Caco-2 (cell line): Measurements from ENCODE around the gene PRRG4. TPM values are rescaled to one million over a fixed set of nuclear protein-coding genes. Genes with fewer than 3 reads are reported as not detected.

Experiments used
- BruUV-seq: library from RNA; stranded (reverse); fragments of 400-500 nt; replicated peaks from 2 replicates; lab custom pipeline; 2021; lab: Mats Ljungman, UMichigan
- CTCF ChIA-PET: fragments of 300-600 bp; sonication (Branson Sonifier 250); formaldehyde crosslinking; loops from one replicate; lab custom pipeline; 2022; ENCODE audit warnings: antibody characterized with exemption; lab: Charles Lee
- POLR2A ChIA-PET: fragments of 300-600 bp; sonication (Branson Sonifier 250); formaldehyde crosslinking; loops from one replicate; lab custom pipeline; 2022; ENCODE audit warnings: antibody characterized with exemption; lab: Charles Lee
- DNase-seq, 2 experiments: peaks; one replicate each; pipeline versions ENCODE4 v3.0.0 to v3.0.0-alpha.2; 2020 to 2022
- H3K27me3 ChIP-seq: replicated peaks from 2 replicates; pipeline ENCODE4 v1.6.0; 2011; ENCODE audit warnings: low read length; ENCODE audit not compliant: control insufficient read depth, insufficient read depth
- H3K36me3 ChIP-seq: 2 replicates; pipeline ENCODE4 v1.5.1; 2011; ENCODE audit warnings: low read length; ENCODE audit not compliant: control insufficient read depth, insufficient read depth
- H3K4me1 ChIP-seq: fragments of 250-450 bp; sonication (Bioruptor Pico); 2 replicates; pipeline ENCODE4 v1.5.1; 2020; ENCODE audit warnings: mild to moderate bottlenecking
- H3K4me3 ChIP-seq: 2 replicates; pipeline ENCODE4 v1.5.1; 2011; ENCODE audit warnings: low read depth, mild to moderate bottlenecking, control low read depth, low read length
- H3K9me3 ChIP-seq: fragments of 250-450 bp; sonication (Bioruptor Pico); 2 replicates; pipeline ENCODE4 v1.5.1; 2020; ENCODE audit warnings: mild to moderate bottlenecking, moderate library complexity
- H3K27ac Mint-ChIP-seq: one replicate; pipeline ENCODE4 v1.8.0; 2022; ENCODE audit warnings: mixed read lengths; ENCODE audit not compliant: unreplicated experiment
- H3K27me3 Mint-ChIP-seq: one replicate; pipeline ENCODE4 v1.8.0; 2022; ENCODE audit warnings: mixed read lengths; ENCODE audit not compliant: insufficient read depth, unreplicated experiment
- H3K36me3 Mint-ChIP-seq: one replicate; pipeline ENCODE4 v1.8.0; 2022; ENCODE audit warnings: mild to moderate bottlenecking, mixed read lengths; ENCODE audit not compliant: insufficient read depth, unreplicated experiment
- H3K4me1 Mint-ChIP-seq: one replicate; pipeline ENCODE4 v1.8.0; 2022; ENCODE audit warnings: low read depth, mixed read lengths; ENCODE audit not compliant: unreplicated experiment
- H3K4me3 Mint-ChIP-seq: one replicate; pipeline ENCODE4 v1.8.0; 2022; ENCODE audit warnings: mild to moderate bottlenecking, moderate library complexity, mixed read lengths; ENCODE audit not compliant: unreplicated experiment
- H3K9me3 Mint-ChIP-seq: one replicate; pipeline ENCODE4 v1.8.0; 2022; ENCODE audit warnings: mixed read lengths; ENCODE audit not compliant: unreplicated experiment
- intact Hi-C: fragments of 100-400 bp; cut with micrococcal nuclease; formaldehyde crosslinking; loops from one replicate; pipeline ENCODE4 v1.10.0; 2022; ENCODE audit not compliant: unreplicated experiment
- total RNA-seq: library from RNA; stranded (reverse); gene quantifications from 2 replicates; pipeline ENCODE4 v1.2.3, GENCODE V29; 2022
- TF ChIP-seq, protein P1 (sequence below), 2 experiments: fragments of 200-600 bp in 1 of 2; IDR thresholded peaks; 1 replicate in 1 of 2; 2 replicates in 1 of 2; pipeline versions ENCODE4 v1.5.1 to v1.8.0; 2011 to 2022; ENCODE audit warnings: antibody characterized with exemption in 1 of 2, control low read depth in 1 of 2, inconsistent platforms in 1 of 2, low read depth in 1 of 2, low read length in 1 of 2, mild to moderate bottlenecking in 1 of 2, moderate library complexity in 1 of 2; ENCODE audit not compliant: insufficient read depth in 1 of 2, severe bottlenecking in 1 of 2, unreplicated experiment in 1 of 2

PRRG4 gene
- total RNA-seq, 1 experiment from 2014 or later, result 6.9 TPM

DNA sequence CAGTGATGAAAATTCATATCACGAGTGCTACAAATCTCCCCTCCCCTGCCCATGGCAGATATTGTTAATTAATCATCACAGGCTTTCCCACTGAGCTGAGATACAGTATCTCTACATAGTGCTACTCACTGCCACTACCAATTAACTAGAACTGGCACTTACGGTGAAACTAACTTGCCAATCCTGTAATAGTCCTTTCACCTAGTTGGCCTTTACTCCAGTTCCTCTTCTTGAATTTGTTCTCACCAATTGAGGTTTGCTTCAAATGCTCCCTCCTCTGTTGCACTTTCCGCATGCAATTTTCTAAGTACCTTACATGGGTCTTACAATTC lies 11.9 kb upstream of the PRRG4 start:
- POLR2A ChIA-PET, result no interaction called here
- BruUV-seq, result no TSS peak
- CTCF ChIA-PET, result no interaction called here
- H3K4me1 ChIP-seq, result no peaks in the 10 kb centered on the region
- Mint-ChIP-seq H3K9me3 (no peaks in the 10 kb centered on the region), H3K4me3 (no peak overlapping the region), H3K36me3 (no peaks in the 10 kb centered on the region), H3K4me1 (no peaks in the 10 kb centered on the region), H3K27me3 (peaks cover 6% of the 10 kb centered on the region), H3K27ac (no peak overlapping the region)
- no peak overlapping the region for H3K4me3 ChIP-seq
- no peaks in the 10 kb centered on the region for H3K36me3 ChIP-seq
- no peaks in the 10 kb centered on the region for H3K9me3 ChIP-seq
- no peak for DNase-seq
- no peaks in the 10 kb centered on the region for H3K27me3 ChIP-seq
- intact Hi-C loops, result no loop called here
- TF ChIP-seq, protein P1, sequence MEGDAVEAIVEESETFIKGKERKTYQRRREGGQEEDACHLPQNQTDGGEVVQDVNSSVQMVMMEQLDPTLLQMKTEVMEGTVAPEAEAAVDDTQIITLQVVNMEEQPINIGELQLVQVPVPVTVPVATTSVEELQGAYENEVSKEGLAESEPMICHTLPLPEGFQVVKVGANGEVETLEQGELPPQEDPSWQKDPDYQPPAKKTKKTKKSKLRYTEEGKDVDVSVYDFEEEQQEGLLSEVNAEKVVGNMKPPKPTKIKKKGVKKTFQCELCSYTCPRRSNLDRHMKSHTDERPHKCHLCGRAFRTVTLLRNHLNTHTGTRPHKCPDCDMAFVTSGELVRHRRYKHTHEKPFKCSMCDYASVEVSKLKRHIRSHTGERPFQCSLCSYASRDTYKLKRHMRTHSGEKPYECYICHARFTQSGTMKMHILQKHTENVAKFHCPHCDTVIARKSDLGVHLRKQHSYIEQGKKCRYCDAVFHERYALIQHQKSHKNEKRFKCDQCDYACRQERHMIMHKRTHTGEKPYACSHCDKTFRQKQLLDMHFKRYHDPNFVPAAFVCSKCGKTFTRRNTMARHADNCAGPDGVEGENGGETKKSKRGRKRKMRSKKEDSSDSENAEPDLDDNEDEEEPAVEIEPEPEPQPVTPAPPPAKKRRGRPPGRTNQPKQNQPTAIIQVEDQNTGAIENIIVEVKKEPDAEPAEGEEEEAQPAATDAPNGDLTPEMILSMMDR (IDR thresholded peaks at IDR 0.05; ENCODE audit: insufficient read depth in 1 of 2, low read depth in 1 of 2, low read length in 1 of 2, severe bottlenecking in 1 of 2, unreplicated experiment in 1 of 2), result no peak

DNA sequence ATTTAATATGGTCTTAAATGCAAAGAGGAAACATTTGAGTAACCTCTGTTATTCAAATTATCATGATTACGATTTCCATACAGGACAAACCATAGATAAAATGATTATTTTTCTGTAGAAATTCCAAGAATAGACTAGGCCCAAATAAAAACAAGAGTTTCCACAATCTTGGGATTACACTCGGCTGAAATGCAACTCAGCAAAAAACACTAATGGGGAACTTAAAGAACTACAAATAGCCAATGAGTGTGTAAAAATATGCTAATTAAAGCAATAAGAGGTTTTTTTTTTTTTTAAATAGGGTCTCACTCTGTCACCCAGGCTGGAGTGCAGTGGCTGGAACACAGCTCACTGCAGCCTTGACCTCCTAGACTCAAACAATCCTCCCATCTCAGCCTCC lies 10.5 kb upstream of the PRRG4 start:
- Histone ChIP-seq H3K4me3 (no peak overlapping the region), H3K27me3 (no peaks in the 10 kb centered on the region), H3K9me3 (no peaks in the 10 kb centered on the region), H3K36me3 (no peaks in the 10 kb centered on the region), H3K4me1 (no peaks in the 10 kb centered on the region)
- Mint-ChIP-seq H3K9me3 (no peaks in the 10 kb centered on the region), H3K4me1 (no peaks in the 10 kb centered on the region), H3K36me3 (no peaks in the 10 kb centered on the region), H3K4me3 (no peak overlapping the region), H3K27ac (no peak overlapping the region), H3K27me3 (peaks cover 3% of the 10 kb centered on the region)
- no peak for DNase-seq
- TF ChIP-seq, protein P1 (IDR thresholded peaks at IDR 0.05; ENCODE audit: insufficient read depth in 1 of 2, low read depth in 1 of 2, low read length in 1 of 2, severe bottlenecking in 1 of 2, unreplicated experiment in 1 of 2), result no peak
- BruUV-seq, result no TSS peak
- intact Hi-C loops, result no loop called here
- ChIA-PET POLR2A (no interaction called here), CTCF (no interaction called here)

DNA sequence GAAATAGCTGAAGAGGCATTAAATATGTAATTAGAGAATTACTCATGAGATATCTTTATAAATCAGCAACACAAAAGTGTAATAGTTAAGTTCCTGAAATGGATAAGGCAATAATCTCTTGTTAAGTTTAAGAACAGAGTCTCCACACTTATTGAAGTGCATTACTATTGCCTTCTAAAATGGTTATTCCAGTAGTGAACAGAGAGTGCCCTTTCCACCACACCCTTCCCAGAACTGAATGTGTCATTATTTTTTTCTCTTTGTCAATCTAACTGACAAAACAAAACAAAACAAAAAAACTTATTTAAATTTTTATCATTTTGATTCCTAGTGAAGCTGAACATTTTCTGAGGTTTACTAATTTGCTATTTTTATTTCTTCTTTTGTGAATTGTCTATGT lies 9.2 kb upstream of the PRRG4 start:
- intact Hi-C loops, result no loop called here
- POLR2A ChIA-PET, result no interaction called here
- Mint-ChIP-seq H3K27me3 (peaks cover 3% of the 10 kb centered on the region), H3K36me3 (no peaks in the 10 kb centered on the region), H3K4me1 (no peaks in the 10 kb centered on the region), H3K27ac (no peak overlapping the region), H3K9me3 (no peaks in the 10 kb centered on the region), H3K4me3 (no peak overlapping the region)
- TF ChIP-seq, protein P1 (IDR thresholded peaks at IDR 0.05; ENCODE audit: insufficient read depth in 1 of 2, low read depth in 1 of 2, low read length in 1 of 2, severe bottlenecking in 1 of 2, unreplicated experiment in 1 of 2), result no peak
- H3K9me3 ChIP-seq, result no peaks in the 10 kb centered on the region
- H3K4me3 ChIP-seq, result no peak overlapping the region
- H3K36me3 ChIP-seq, result no peaks in the 10 kb centered on the region
- no peaks in the 10 kb centered on the region for H3K4me1 ChIP-seq
- no peak for DNase-seq
- no TSS peak for BruUV-seq
- CTCF ChIA-PET, result no interaction called here
- no peaks in the 10 kb centered on the region for H3K27me3 ChIP-seq
